Measurements from ENCODE around the gene SMAD6. TPM values are rescaled to one million over a fixed set of nuclear protein-coding genes. Genes with fewer than 3 reads are reported as not detected.

SMAD6 gene
- total and polyA plus RNA-seq, 2 experiments from 2014 or later: 1.6 to 15.7 TPM

DNA sequence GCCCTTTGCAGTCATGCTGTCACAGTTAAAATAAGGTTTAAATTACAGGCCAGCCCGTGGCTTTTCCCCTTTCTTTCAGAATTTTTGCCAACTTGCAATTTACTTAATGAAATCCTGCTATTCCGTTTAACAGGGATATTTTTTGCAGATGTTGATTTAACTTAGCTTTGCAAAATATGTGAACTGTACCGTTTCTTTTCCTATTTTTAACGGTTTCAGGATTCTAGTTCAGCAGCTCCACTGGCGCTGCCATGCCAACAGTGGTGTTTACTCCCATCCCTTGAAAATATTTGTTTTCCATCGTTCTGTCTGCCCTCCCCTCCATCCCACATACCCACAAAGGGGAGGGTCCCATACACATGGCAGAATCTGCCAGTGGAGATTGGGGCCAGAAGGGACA lies 54.3 kb downstream of the SMAD6 start:
- no peak for DNase-seq (ENCODE audit: low spot score)
- Mint-ChIP-seq H3K36me3 (ENCODE audit: low read depth) (peaks cover 13% of the 10 kb centered on the region), H3K9me3 (peaks cover 7% of the 10 kb centered on the region; the same call in 2 of the 3 replicates), H3K4me1 (peaks cover 6% of the 10 kb centered on the region), H3K4me3 (no peak overlapping the region), H3K27ac (no peak overlapping the region), H3K27me3 (ENCODE audit: insufficient read depth, low read depth, poor library complexity) (peaks cover 11% of the 10 kb centered on the region)
- H3K9me2 ChIP-seq (ENCODE audit: insufficient read depth): no peaks in the 10 kb centered on the region
- H3F3A ChIP-seq (replicated peaks; ENCODE audit: low read depth): no peaks in the 10 kb centered on the region
- H3K4me2 ChIP-seq: no peak overlapping the region
- peaks cover 2% of the 10 kb centered on the region; the same call in 1 of the 2 replicates for H3K4me1 ChIP-seq (ENCODE audit: insufficient read depth)
- H3K36me3 ChIP-seq (ENCODE audit: insufficient read depth): peaks cover 4% of the 10 kb centered on the region; the same call in 1 of the 2 replicates
- no peak for ATAC-seq
- no peak for TF ChIP-seq EZH2 (IDR thresholded peaks at IDR 0.05; ENCODE audit: low read depth, unreplicated experiment)
- no peak for TF ChIP-seq NANOG (IDR thresholded peaks at IDR 0.05; ENCODE audit: borderline replicate concordance)
- TF ChIP-seq, protein P1, sequence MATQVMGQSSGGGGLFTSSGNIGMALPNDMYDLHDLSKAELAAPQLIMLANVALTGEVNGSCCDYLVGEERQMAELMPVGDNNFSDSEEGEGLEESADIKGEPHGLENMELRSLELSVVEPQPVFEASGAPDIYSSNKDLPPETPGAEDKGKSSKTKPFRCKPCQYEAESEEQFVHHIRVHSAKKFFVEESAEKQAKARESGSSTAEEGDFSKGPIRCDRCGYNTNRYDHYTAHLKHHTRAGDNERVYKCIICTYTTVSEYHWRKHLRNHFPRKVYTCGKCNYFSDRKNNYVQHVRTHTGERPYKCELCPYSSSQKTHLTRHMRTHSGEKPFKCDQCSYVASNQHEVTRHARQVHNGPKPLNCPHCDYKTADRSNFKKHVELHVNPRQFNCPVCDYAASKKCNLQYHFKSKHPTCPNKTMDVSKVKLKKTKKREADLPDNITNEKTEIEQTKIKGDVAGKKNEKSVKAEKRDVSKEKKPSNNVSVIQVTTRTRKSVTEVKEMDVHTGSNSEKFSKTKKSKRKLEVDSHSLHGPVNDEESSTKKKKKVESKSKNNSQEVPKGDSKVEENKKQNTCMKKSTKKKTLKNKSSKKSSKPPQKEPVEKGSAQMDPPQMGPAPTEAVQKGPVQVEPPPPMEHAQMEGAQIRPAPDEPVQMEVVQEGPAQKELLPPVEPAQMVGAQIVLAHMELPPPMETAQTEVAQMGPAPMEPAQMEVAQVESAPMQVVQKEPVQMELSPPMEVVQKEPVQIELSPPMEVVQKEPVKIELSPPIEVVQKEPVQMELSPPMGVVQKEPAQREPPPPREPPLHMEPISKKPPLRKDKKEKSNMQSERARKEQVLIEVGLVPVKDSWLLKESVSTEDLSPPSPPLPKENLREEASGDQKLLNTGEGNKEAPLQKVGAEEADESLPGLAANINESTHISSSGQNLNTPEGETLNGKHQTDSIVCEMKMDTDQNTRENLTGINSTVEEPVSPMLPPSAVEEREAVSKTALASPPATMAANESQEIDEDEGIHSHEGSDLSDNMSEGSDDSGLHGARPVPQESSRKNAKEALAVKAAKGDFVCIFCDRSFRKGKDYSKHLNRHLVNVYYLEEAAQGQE (IDR thresholded peaks at IDR 0.05; ENCODE audit: unreplicated experiment): no peak
- TF ChIP-seq, protein P2, sequence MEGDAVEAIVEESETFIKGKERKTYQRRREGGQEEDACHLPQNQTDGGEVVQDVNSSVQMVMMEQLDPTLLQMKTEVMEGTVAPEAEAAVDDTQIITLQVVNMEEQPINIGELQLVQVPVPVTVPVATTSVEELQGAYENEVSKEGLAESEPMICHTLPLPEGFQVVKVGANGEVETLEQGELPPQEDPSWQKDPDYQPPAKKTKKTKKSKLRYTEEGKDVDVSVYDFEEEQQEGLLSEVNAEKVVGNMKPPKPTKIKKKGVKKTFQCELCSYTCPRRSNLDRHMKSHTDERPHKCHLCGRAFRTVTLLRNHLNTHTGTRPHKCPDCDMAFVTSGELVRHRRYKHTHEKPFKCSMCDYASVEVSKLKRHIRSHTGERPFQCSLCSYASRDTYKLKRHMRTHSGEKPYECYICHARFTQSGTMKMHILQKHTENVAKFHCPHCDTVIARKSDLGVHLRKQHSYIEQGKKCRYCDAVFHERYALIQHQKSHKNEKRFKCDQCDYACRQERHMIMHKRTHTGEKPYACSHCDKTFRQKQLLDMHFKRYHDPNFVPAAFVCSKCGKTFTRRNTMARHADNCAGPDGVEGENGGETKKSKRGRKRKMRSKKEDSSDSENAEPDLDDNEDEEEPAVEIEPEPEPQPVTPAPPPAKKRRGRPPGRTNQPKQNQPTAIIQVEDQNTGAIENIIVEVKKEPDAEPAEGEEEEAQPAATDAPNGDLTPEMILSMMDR (conservative IDR thresholded peaks at IDR 0.05; ENCODE audit: low read depth in 2 of 2): no peak
- TF ChIP-seq, protein P3, sequence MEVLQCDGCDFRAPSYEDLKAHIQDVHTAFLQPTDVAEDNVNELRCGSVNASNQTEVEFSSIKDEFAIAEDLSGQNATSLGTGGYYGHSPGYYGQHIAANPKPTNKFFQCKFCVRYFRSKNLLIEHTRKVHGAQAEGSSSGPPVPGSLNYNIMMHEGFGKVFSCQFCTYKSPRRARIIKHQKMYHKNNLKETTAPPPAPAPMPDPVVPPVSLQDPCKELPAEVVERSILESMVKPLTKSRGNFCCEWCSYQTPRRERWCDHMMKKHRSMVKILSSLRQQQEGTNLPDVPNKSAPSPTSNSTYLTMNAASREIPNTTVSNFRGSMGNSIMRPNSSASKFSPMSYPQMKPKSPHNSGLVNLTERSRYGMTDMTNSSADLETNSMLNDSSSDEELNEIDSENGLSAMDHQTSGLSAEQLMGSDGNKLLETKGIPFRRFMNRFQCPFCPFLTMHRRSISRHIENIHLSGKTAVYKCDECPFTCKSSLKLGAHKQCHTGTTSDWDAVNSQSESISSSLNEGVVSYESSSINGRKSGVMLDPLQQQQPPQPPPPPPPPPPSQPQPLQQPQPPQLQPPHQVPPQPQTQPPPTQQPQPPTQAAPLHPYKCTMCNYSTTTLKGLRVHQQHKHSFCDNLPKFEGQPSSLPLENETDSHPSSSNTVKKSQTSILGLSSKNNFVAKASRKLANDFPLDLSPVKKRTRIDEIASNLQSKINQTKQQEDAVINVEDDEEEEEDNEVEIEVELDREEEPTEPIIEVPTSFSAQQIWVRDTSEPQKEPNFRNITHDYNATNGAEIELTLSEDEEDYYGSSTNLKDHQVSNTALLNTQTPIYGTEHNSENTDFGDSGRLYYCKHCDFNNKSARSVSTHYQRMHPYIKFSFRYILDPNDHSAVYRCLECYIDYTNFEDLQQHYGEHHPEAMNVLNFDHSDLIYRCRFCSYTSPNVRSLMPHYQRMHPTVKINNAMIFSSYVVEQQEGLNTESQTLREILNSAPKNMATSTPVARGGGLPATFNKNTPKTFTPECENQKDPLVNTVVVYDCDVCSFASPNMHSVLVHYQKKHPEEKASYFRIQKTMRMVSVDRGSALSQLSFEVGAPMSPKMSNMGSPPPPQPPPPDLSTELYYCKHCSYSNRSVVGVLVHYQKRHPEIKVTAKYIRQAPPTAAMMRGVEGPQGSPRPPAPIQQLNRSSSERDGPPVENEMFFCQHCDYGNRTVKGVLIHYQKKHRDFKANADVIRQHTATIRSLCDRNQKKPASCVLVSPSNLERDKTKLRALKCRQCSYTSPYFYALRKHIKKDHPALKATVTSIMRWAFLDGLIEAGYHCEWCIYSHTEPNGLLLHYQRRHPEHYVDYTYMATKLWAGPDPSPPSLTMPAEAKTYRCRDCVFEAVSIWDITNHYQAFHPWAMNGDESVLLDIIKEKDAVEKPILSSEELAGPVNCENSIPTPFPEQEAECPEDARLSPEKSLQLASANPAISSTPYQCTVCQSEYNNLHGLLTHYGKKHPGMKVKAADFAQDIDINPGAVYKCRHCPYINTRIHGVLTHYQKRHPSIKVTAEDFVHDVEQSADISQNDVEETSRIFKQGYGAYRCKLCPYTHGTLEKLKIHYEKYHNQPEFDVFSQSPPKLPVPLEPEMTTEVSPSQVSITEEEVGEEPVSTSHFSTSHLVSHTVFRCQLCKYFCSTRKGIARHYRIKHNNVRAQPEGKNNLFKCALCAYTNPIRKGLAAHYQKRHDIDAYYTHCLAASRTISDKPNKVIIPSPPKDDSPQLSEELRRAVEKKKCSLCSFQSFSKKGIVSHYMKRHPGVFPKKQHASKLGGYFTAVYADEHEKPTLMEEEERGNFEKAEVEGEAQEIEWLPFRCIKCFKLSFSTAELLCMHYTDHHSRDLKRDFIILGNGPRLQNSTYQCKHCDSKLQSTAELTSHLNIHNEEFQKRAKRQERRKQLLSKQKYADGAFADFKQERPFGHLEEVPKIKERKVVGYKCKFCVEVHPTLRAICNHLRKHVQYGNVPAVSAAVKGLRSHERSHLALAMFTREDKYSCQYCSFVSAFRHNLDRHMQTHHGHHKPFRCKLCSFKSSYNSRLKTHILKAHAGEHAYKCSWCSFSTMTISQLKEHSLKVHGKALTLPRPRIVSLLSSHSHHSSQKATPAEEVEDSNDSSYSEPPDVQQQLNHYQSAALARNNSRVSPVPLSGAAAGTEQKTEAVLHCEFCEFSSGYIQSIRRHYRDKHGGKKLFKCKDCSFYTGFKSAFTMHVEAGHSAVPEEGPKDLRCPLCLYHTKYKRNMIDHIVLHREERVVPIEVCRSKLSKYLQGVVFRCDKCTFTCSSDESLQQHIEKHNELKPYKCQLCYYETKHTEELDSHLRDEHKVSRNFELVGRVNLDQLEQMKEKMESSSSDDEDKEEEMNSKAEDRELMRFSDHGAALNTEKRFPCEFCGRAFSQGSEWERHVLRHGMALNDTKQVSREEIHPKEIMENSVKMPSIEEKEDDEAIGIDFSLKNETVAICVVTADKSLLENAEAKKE (CRISPR knock-in tag; IDR thresholded peaks at IDR 0.05): no peak
- TF ChIP-seq CREB1 (CRISPR knock-in tag; IDR thresholded peaks at IDR 0.05; ENCODE audit: low read depth): no peak
- no peak for TF ChIP-seq ZNF114 (CRISPR knock-in tag; IDR thresholded peaks at IDR 0.05)
- TF ChIP-seq STAT1 (IDR thresholded peaks at IDR 0.05; ENCODE audit: unreplicated experiment): no peak
- no peak for TF ChIP-seq ZNF331 (CRISPR knock-in tag; IDR thresholded peaks at IDR 0.05; ENCODE audit: low read depth)
- TF ChIP-seq, protein P4, sequence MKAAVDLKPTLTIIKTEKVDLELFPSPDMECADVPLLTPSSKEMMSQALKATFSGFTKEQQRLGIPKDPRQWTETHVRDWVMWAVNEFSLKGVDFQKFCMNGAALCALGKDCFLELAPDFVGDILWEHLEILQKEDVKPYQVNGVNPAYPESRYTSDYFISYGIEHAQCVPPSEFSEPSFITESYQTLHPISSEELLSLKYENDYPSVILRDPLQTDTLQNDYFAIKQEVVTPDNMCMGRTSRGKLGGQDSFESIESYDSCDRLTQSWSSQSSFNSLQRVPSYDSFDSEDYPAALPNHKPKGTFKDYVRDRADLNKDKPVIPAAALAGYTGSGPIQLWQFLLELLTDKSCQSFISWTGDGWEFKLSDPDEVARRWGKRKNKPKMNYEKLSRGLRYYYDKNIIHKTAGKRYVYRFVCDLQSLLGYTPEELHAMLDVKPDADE (IDR thresholded peaks at IDR 0.05): no peak
- no peak for TF ChIP-seq JUNB (IDR thresholded peaks at IDR 0.05; ENCODE audit: unreplicated experiment)
- no peak overlapping the region for H3K4me3 ChIP-seq
- no peak overlapping the region for H2AFZ ChIP-seq
- no peaks in the 10 kb centered on the region for H3K27me3 ChIP-seq (ENCODE audit: insufficient read depth)
- H3K27ac ChIP-seq (ENCODE audit: low read depth): no peak overlapping the region
- no peaks in the 10 kb centered on the region; the same call in none of the 2 replicates for H4K20me1 ChIP-seq (replicated peaks; ENCODE audit: insufficient read depth)
- no peaks in the 10 kb centered on the region for H3K79me2 ChIP-seq (replicated peaks; ENCODE audit: insufficient read depth)
